Thyroid gland (tissue), 4 donors: ENCODE results near the gene CNTNAP5. TPM values are rescaled to one million over a fixed set of nuclear protein-coding genes. Genes with fewer than 3 reads are reported as not detected.

ENCODE experiments used
- DNase-seq, 2 donors: peaks; one replicate each; pipeline ENCODE4 v3.0.0-alpha.2; 2019
- H3K27ac ChIP-seq, 3 donors: fragments of 200-600 bp; sonication (generic); 1 replicate in 2 of 3; 2 replicates in 1 of 3; pipeline ENCODE4 v1.5.1; 2016 to 2019; ENCODE audit warnings: mild to moderate bottlenecking in 1 of 3, moderate library complexity in 1 of 3
- H3K27me3 ChIP-seq: fragments of 200-600 bp; sonication (generic); one replicate; pipeline ENCODE4 v1.5.1; 2019
- H3K36me3 ChIP-seq, 2 donors: fragments of 200-600 bp; sonication (generic); one replicate each; pipeline ENCODE4 v1.5.1; 2016 to 2019
- H3K4me1 ChIP-seq, 2 donors: fragments of 200-600 bp; sonication (generic); one replicate each; pipeline ENCODE4 v1.5.1; 2017 to 2019
- H3K4me3 ChIP-seq, 3 donors: fragments of 200-600 bp; sonication (generic); replicated peaks in 1 of 3; 1 replicate in 2 of 3; 2 replicates in 1 of 3; pipeline ENCODE4 v1.5.1; 2016; ENCODE audit warnings: mild to moderate bottlenecking in 1 of 3
- H3K9me3 ChIP-seq: fragments of 200-600 bp; sonication (generic); one replicate; pipeline ENCODE4 v1.5.1; 2017
- CTCF ChIP-seq, 6 experiments: fragments of 200-600 bp in 3 of 6; fragments of 450-650 bp in 3 of 6; sonication (generic) in 3 of 6; IDR thresholded peaks; one replicate each; pipeline ENCODE4 v1.5.1; 2016 to 2019; ENCODE audit warnings: antibody characterized with exemption in 6 of 6, mild to moderate bottlenecking in 2 of 6, inconsistent platforms in 1 of 6, moderate library complexity in 1 of 6
- POLR2A ChIP-seq, 2 donors: fragments of 450-650 bp; IDR thresholded peaks; one replicate each; pipeline ENCODE4 v1.6.1; 2017; ENCODE audit warnings: antibody characterized with exemption in 2 of 2, mild to moderate bottlenecking in 2 of 2, moderate library complexity in 1 of 2
- WGBS, 2 donors: methylation state at CpG; one replicate each; pipeline ENCODE4 v1.1.5; 2017; 5-methylcytosine and 5-hydroxymethylcytosine counted together
- intact Hi-C: fragments of 100-400 bp; cut with DNase I; formaldehyde crosslinking; loops from one replicate; pipeline ENCODE4 v1.15.1; 2023
- total RNA-seq, 4 donors: library from RNA; depleted of rRNA; stranded (reverse); fragments of >200 nt; gene quantifications; one replicate each; pipeline ENCODE4 v1.2.3, GENCODE V29; 2016

The CNTNAP5 gene
- total RNA-seq, 4 donors from 2014 or later = not detected

- Histone ChIP-seq H3K27ac (no peak overlapping the region), H3K27me3 (no peaks in the 10 kb centered on the region), H3K36me3 (no peaks in the 10 kb centered on the region), H3K4me3 (no peak overlapping the region), H3K9me3 (no peaks in the 10 kb centered on the region), H3K4me1 (no peaks in the 10 kb centered on the region)
- intact Hi-C loops = no loop called here
- no peak for DNase-seq
- TF ChIP-seq POLR2A (IDR thresholded peaks at IDR 0.05) (no peak), CTCF (IDR thresholded peaks at IDR 0.05) (no peak)
- 58 to 63% methylated on average over 1 of the region's 1 CpG for WGBS, 2 donors
These were observed 560.2 kb downstream of the CNTNAP5 start for GRCh38 chr2:124585277-124585676.

- TF ChIP-seq CTCF (IDR thresholded peaks at IDR 0.05) (no peak), POLR2A (IDR thresholded peaks at IDR 0.05) (no peak)
- no peak overlapping the region for H3K4me3 ChIP-seq
- H3K4me1 ChIP-seq = no peaks in the 10 kb centered on the region
- no peaks in the 10 kb centered on the region for H3K9me3 ChIP-seq
- H3K27me3 ChIP-seq = no peaks in the 10 kb centered on the region
- intact Hi-C loops = no loop called here
- H3K36me3 ChIP-seq = no peaks in the 10 kb centered on the region
- 94 to 97% methylated on average over 3 of the region's 3 CpGs for WGBS, 2 donors
- no peak overlapping the region for H3K27ac ChIP-seq
- DNase-seq = no peak
These were observed 561.1 kb downstream of the CNTNAP5 start for GRCh38 chr2:124586210-124586609.

- no peaks in the 10 kb centered on the region for H3K9me3 ChIP-seq
- intact Hi-C loops = no loop called here
- no peaks in the 10 kb centered on the region for H3K27me3 ChIP-seq
- no peak overlapping the region for H3K27ac ChIP-seq
- no peaks in the 10 kb centered on the region for H3K36me3 ChIP-seq
- no peak overlapping the region for H3K4me3 ChIP-seq
- DNase-seq = no peak
- WGBS, 2 donors = 91 to 93% methylated on average over 2 of the region's 2 CpGs
- H3K4me1 ChIP-seq = no peaks in the 10 kb centered on the region
- TF ChIP-seq POLR2A (IDR thresholded peaks at IDR 0.05) (no peak), CTCF (IDR thresholded peaks at IDR 0.05) (no peak)
These were observed 561.7 kb downstream of the CNTNAP5 start for GRCh38 chr2:124586835-124587234.

- Histone ChIP-seq H3K9me3 (no peaks in the 10 kb centered on the region), H3K4me3 (no peak overlapping the region), H3K4me1 (no peaks in the 10 kb centered on the region), H3K27me3 (no peaks in the 10 kb centered on the region), H3K36me3 (no peaks in the 10 kb centered on the region), H3K27ac (no peak overlapping the region)
- TF ChIP-seq POLR2A (IDR thresholded peaks at IDR 0.05) (no peak), CTCF (IDR thresholded peaks at IDR 0.05) (no peak)
- DNase-seq = no peak
- WGBS, 2 donors = 93 to 94% methylated on average over 3 of the region's 3 CpGs
- intact Hi-C loops = no loop called here
These were observed 564.9 kb downstream of the CNTNAP5 start for GRCh38 chr2:124589971-124590370.

GRCh38 chr2:124602759-124603158 is 577.7 kb downstream of the CNTNAP5 start:
- H3K4me3 ChIP-seq = no peak overlapping the region
- no peaks in the 10 kb centered on the region for H3K27me3 ChIP-seq
- intact Hi-C loops = no loop called here
- H3K9me3 ChIP-seq = no peaks in the 10 kb centered on the region
- no peaks in the 10 kb centered on the region for H3K4me1 ChIP-seq
- no peak for DNase-seq
- no peaks in the 10 kb centered on the region for H3K36me3 ChIP-seq
- no peak overlapping the region for H3K27ac ChIP-seq
- TF ChIP-seq POLR2A (IDR thresholded peaks at IDR 0.05) = no peak
- no peak for TF ChIP-seq CTCF (IDR thresholded peaks at IDR 0.05)
